Upper lobe of left lung (tissue), 6 donors: ENCODE measurements around the gene RPUSD3. TPM values are rescaled to one million over a fixed set of nuclear protein-coding genes. Genes with fewer than 3 reads are reported as not detected.

Experiments used
- ATAC-seq, 2 donors: fragments of 200-7000 bp; cut with Tn5 transposase; one replicate each; pipeline ENCODE4 v1.9.1; 2022; ENCODE audit warnings: mild to moderate bottlenecking in 2 of 2, moderate library complexity in 2 of 2; ENCODE audit not compliant: low FRiP score in 2 of 2
- DNase-seq, 2 donors: peaks; one replicate each; pipeline ENCODE4 v3.0.0-alpha.2; 2019 to 2020
- H3K27ac ChIP-seq, 4 donors: fragments of 200-600 bp; sonication (generic); one replicate each; pipeline ENCODE4 v1.5.1; 2016 to 2019
- H3K27me3 ChIP-seq, 4 donors: fragments of 200-600 bp; sonication (generic); one replicate each; pipeline ENCODE4 v1.5.1; 2017 to 2019
- H3K36me3 ChIP-seq, 4 donors: fragments of 200-600 bp; sonication (generic); one replicate each; pipeline ENCODE4 v1.5.1; 2016 to 2019
- H3K4me1 ChIP-seq, 4 donors: fragments of 200-600 bp; sonication (generic); one replicate each; pipeline ENCODE4 v1.5.1; 2018 to 2019
- H3K4me3 ChIP-seq, 4 donors: fragments of 200-600 bp; sonication (generic); one replicate each; pipeline ENCODE4 v1.5.1; 2017 to 2019; ENCODE audit warnings: mild to moderate bottlenecking in 2 of 4, moderate library complexity in 1 of 4
- H3K9me3 ChIP-seq, 4 donors: fragments of 200-600 bp; sonication (generic); one replicate each; pipeline ENCODE4 v1.5.1; 2018 to 2019
- EP300 ChIP-seq, 4 donors: sonication (generic); formaldehyde crosslinking; IDR thresholded peaks; one replicate each; pipeline ENCODE4 v1.5.1; 2017; ENCODE audit warnings: antibody characterized with exemption in 4 of 4, control low read depth in 2 of 4
- POLR2A ChIP-seq, 4 donors: fragments of 450-650 bp; IDR thresholded peaks; one replicate each; pipeline ENCODE4 v1.5.1; 2016 to 2017; ENCODE audit warnings: antibody characterized with exemption in 4 of 4, mild to moderate bottlenecking in 2 of 4
- POLR2AphosphoS5 ChIP-seq, 2 donors: sonication (generic); formaldehyde crosslinking; IDR thresholded peaks; one replicate each; pipeline ENCODE4 v1.5.1; 2017; ENCODE audit warnings: antibody characterized with exemption in 2 of 2
- WGBS, 2 donors: methylation state at CpG; one replicate each; pipeline ENCODE4 v1.1.5; 2017 to 2018; 5-methylcytosine and 5-hydroxymethylcytosine counted together
- total RNA-seq, 6 donors: library from RNA; depleted of rRNA in 4 of 6; stranded (reverse); fragments of >200 nt in 4 of 6; gene quantifications; one replicate each; pipeline versions ENCODE4 v1.1.0 to v1.2.1, GENCODE V29; 2016 to 2021
- TF ChIP-seq, protein P1 (sequence below), 6 experiments: fragments of 450-650 bp in 4 of 6; fragments of 200-600 bp in 2 of 6; sonication (generic) in 2 of 6; IDR thresholded peaks; one replicate each; pipeline ENCODE4 v1.5.1; 2016 to 2019; ENCODE audit warnings: antibody characterized with exemption in 6 of 6
- donor health status: DM: no; HTN: no; CAD: no; lungs with moderate emphysema.
- donor health status: DM: no; HTN: yes; CAD: no; lungs with severe emphysema.

The RPUSD3 gene
- total RNA-seq, 6 donors from 2014 or later: 23.8 to 58.7 (median 34.9) TPM

DNA sequence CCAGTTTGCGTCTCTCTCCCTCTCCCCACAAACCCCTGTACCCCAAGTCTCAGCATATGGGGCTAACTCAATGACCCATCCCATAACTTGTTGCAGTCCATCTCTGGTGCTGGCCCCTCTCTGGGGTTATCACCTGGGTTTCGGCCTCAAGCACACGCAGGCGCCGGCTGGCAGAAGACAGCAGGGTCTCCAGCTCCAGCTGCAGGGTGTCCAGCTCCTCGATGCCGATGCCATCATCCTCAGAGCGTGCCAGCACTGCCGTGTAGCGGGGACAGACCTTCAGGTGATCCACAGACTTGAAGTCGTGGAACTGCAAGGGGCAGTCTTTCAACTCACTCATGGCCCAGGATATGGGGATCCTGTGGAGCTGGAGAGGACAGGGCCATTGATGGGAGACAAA is 52.7 kb downstream of the RPUSD3 start:
- no peak for DNase-seq
- no peak for ATAC-seq
- TF ChIP-seq EP300 (IDR thresholded peaks at IDR 0.05): no peak
- no peak for TF ChIP-seq POLR2A (IDR thresholded peaks at IDR 0.05)
- no peak for TF ChIP-seq POLR2AphosphoS5 (IDR thresholded peaks at IDR 0.05)
- TF ChIP-seq, protein P1, sequence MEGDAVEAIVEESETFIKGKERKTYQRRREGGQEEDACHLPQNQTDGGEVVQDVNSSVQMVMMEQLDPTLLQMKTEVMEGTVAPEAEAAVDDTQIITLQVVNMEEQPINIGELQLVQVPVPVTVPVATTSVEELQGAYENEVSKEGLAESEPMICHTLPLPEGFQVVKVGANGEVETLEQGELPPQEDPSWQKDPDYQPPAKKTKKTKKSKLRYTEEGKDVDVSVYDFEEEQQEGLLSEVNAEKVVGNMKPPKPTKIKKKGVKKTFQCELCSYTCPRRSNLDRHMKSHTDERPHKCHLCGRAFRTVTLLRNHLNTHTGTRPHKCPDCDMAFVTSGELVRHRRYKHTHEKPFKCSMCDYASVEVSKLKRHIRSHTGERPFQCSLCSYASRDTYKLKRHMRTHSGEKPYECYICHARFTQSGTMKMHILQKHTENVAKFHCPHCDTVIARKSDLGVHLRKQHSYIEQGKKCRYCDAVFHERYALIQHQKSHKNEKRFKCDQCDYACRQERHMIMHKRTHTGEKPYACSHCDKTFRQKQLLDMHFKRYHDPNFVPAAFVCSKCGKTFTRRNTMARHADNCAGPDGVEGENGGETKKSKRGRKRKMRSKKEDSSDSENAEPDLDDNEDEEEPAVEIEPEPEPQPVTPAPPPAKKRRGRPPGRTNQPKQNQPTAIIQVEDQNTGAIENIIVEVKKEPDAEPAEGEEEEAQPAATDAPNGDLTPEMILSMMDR (IDR thresholded peaks at IDR 0.05): no peak
- Histone ChIP-seq H3K36me3 (peaks cover 9 to 34% (median 24%) of the 10 kb centered on the region in 4 donors), H3K27me3 (no peaks in the 10 kb centered on the region), H3K4me1 (peaks cover 28 to 39% (median 33%) of the 10 kb centered on the region in 4 donors), H3K27ac (peak overlapping the region; percentile 91 to 99 (median 98)), H3K9me3 (no peaks in the 10 kb centered on the region), H3K4me3 (no peak overlapping the region)
- WGBS, 2 donors: 95 to 97% methylated on average over 4 to 11 of the region's 11 CpGs

Other genes with a start within 250 kb of the RPUSD3 start
- 10 to 100 TPM; 43.7 to 66.1 (median 57.6) TPM for gene MTMR14, start 194.5 kb downstream of the RPUSD3 start, total RNA-seq
- under 1 TPM in 3 of 6 donors, not detected in 3; 0.20 to 0.39 (median 0.30) TPM for gene CPNE9, start 140.2 kb downstream of the RPUSD3 start, total RNA-seq
- gene BRPF1, start 112.3 kb downstream of the RPUSD3 start, total RNA-seq: 10 to 100 TPM; 18.8 to 44.0 (median 26.5) TPM
- 10 to 100 TPM; 13.7 to 49.2 (median 18.3) TPM for gene OGG1, start 94.1 kb downstream of the RPUSD3 start, total RNA-seq
- 10 to 100 TPM; 19.5 to 44.0 (median 27.6) TPM for gene CAMK1, start 74.1 kb downstream of the RPUSD3 start, total RNA-seq
- gene TADA3, start 51.5 kb downstream of the RPUSD3 start, total RNA-seq: 10 to 100 TPM; 48.2 to 68.0 (median 60.7) TPM
- gene ARPC4, start 50.9 kb downstream of the RPUSD3 start, total RNA-seq: 100 to 1,000 TPM in 5 of 6 donors, 10 to 100 TPM in 1; 88.3 to 186 (median 158) TPM
- gene TTLL3, start 33.7 kb downstream of the RPUSD3 start, total RNA-seq: 100 to 1,000 TPM in 2 of 6 donors, 10 to 100 TPM in 4; 33.0 to 544 (median 64.4) TPM
- gene CIDEC, start 36.2 kb upstream of the RPUSD3 start, total RNA-seq: not detected
- 10 to 100 TPM in 4 of 6 donors, 1 to 10 TPM in 2; 4.2 to 33.3 (median 24.2) TPM for gene JAGN1, start 46.6 kb upstream of the RPUSD3 start, total RNA-seq
- gene IL17RE, start 58.8 kb upstream of the RPUSD3 start, total RNA-seq: 10 to 100 TPM; 16.1 to 44.8 (median 27.0) TPM
- gene IL17RC, start 73.1 kb upstream of the RPUSD3 start, total RNA-seq: 10 to 100 TPM; 26.3 to 83.8 (median 32.9) TPM
- gene CRELD1, start 89.8 kb upstream of the RPUSD3 start, total RNA-seq: 10 to 100 TPM; 31.7 to 72.3 (median 44.0) TPM
- gene PRRT3, start 108.4 kb upstream of the RPUSD3 start, total RNA-seq: 1 to 10 TPM; 1.6 to 7.1 (median 4.5) TPM
- 10 to 100 TPM; 26.2 to 79.0 (median 46.3) TPM for gene EMC3, start 142.8 kb upstream of the RPUSD3 start, total RNA-seq
- gene FANCD2, start 182.4 kb upstream of the RPUSD3 start, total RNA-seq: 10 to 100 TPM in 1 of 6 donors, 1 to 10 TPM in 5; 3.0 to 23.0 (median 5.8) TPM